Amygdala (tissue), 56 donors: ENCODE measurements around the gene FMN2.
"Not testable (repeated sequence)": the region's sequence is repeated elsewhere in the genome, so short reads cannot be mapped to it uniquely, and the experiment has no call there.

Experiments
- DNase-seq, 56 donors: peaks; one replicate each; lab custom pipeline; 2025; lab: John Stamatoyannopoulos, UW

FMN2 gene

GRCh38 chr1:240134596-240134995 is 42.9 kb downstream of the FMN2 start:
- DNase-seq: no peak

GRCh38 chr1:240136402-240136801 is 44.7 kb downstream of the FMN2 start:
- no peak for DNase-seq

- no peak for DNase-seq
These were observed 47.2 kb downstream of the FMN2 start for GRCh38 chr1:240138867-240139266.

DNA sequence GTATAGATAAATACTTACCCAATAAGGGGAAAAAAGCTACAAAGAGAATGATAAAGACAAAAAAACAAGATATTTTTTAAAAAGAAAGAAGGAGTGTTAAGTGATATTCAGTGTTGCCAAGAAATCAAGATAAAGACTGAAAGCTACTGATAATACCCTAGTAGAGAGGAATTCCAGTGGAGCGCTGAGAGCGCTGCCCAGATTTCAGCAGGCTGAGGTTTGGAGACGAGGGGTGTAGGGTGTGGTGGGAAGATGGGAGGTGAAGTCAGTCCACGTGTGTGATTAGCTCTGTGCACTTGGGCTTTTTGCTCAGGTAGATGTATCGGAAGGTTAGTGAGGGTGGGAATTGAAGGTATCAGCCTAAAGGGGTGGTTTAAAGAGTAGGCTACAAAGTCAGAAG is 47.8 kb downstream of the FMN2 start:
- no peak for DNase-seq

- no peak for DNase-seq
These were observed 53.4 kb downstream of the FMN2 start for GRCh38 chr1:240145120-240145519.

GRCh38 chr1:240148333-240148732 is 56.6 kb downstream of the FMN2 start:
- DNase-seq: no peak

DNA sequence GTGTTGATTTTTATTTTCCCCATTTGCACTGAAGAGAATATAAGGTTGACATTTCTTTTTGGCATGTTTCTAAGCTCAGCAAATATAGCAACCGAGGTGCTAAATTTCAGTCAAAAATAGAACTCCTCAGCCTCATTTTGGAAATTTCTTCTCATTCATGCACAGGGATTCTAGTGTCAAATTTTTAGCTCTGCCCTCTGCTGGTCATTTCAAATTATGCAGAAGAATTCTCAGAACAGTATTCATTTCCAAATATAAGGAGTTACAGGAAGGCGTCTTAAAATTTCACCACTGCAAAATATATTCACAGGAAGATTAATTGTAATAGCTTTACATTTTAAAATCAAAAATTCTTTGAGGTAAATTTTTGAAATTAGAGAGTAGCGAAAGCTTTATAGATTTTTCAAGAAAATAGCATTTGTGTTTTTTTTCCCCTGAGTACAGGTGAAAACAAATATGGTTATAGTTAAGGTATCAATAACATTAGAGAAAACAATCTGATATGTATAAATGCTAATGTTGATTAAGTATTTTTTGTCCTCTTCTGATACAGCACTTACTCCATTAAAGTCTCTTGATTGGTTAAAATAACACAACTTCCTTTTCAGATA is 57.9 kb downstream of the FMN2 start:
- DNase-seq: no peak

GRCh38 chr1:240151136-240151735 is 59.6 kb downstream of the FMN2 start:
- DNase-seq: no peak

DNA sequence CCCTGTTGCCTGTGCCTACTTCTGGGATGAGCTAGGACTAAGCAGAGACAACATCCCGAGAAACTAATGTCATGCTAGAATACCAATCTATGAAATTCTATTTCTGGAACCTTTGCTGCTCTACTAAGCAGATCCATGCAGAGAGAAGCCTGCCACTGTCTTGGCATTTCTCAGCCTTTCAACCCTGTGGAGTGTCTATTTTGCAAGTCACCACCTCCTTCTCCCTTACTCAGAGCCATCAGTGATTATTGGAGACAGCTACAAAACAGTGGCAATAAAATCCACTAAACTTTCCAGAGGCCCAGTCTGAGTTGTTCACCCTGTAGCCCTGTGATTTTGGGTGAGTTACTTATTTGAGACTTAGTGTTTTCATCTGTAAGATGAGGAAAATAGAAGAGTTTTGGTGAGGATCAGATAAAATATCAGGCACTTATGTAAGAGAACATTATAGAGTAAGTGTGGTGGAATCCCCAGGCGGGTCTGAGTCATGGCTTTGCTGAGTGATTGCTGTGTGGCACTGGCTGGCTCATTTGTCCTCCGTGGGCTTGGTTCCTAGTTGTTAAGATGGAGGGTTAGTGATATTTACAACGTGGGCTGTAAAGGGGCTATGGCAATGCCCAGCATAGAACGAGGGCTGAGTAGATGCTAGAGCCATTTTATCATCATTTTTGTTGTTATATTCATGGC is 61.1 kb downstream of the FMN2 start:
- no peak for DNase-seq

DNA sequence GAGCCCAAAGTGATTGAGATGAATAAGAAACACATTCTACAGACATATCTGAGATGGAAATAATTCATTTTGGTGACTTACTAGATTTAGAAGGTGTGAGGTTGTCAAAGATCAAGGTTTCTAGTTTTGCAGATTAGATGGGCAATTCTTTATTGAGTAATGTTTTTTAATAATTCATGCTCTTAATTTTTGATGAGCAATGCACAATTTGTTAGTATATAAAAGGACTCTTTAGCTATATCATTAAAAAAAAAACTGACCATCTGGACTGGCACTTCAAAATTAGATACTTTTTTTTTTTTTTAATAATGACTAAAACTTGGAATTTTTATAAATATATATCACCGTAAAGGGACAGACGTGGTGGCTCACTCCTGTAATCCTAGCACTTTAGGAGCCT is 63.9 kb downstream of the FMN2 start:
- no peak for DNase-seq

DNA sequence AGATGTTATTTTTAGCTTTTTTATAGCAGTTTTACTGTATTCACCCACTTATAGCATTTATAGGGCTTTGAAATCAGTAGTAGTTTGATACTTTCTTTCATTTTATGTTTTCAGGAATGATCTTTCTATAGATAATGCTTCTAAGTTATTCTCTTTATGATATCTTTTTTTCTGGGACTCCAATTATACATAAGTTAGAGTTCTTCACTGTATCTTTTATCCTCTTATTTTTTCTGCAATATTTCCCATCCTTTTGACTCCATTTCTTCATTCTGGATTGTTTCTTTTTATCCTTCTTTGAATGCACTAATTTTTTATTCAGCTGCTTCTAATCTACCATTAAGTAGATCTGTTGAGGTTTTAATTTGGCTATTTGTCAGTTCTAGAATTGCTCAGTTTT is 73.1 kb downstream of the FMN2 start:
- DNase-seq: no peak

DNA sequence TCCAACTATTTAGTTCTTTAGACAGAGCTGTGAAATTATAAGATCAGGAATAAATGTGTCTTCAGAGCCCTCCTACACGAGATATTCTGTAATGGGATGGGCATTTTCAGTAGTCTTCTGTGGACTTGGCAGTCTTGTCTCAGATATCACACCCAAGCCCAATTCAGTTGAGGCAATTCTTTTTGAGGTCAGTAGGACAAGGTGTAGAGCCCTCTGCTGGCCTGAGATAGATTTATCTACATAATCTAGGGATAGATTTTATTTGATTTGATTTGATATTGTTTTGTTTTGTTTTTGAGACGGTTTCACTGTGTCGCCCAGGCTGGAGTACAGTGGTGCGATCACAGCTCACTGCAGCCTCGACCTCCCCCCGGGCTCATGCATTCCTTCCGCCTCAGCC is 77.5 kb downstream of the FMN2 start:
- DNase-seq: no peak

DNA sequence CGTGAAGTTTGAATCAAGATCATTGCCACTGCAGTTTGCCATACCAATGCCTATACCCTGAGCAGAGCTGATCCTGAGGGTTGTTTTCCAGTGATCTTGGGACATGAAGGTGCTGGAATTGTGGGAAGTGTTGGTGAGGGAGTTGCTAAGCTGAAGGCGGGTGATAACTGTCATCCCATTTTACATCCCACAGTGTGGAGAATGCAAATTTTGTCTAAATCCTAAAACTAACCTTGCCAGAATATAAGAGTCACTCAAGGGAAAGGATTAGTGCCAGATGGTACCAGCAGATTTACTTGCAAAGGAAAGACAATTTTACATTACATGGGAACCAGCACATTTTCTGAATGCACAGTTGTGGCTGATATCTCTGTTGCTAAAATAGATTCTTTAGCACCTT is 78.6 kb downstream of the FMN2 start:
- DNase-seq: no peak

DNA sequence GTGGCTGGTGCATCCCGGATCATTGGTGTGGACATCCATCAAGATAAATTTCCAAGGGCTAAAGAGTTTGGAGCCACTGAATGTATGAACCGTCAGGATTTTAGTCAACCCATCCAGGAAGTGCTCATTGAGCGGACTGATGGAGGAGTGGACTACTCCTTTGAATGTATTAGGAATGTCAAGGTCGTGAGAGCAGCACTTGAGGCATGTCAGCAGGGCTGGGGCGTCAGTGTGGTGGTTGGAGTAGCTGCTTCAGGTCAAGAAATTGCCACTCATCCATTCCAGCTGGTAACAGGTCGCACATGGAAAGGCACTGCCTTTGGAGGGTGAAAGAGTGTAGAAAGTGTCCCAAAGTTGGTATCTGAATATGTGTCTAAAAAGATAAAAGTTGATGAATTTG is 79.1 kb downstream of the FMN2 start:
- DNase-seq: no peak

DNA sequence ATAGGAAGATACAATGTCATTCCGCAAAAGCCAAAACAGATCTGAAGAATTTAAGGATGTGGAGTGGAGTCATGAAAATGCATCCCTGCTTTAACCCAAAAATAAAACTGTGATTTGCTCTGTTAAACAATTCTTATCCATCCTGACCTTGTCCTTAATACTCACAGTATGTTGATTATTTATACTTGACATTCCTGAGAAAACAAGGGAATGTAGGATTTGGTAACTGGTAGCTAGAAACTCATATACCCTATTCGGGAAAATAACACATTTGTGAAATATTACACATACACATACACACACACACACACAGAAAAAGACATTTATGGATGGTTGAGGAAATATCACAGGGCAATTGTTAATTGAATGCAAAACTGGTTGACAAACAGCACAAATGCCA is 80.2 kb downstream of the FMN2 start:
- no peak for DNase-seq

- no peak for DNase-seq
These were observed 82.2 kb downstream of the FMN2 start for GRCh38 chr1:240173836-240174235.

GRCh38 chr1:240174734-240175133 is 83.1 kb downstream of the FMN2 start:
- DNase-seq: no peak

- DNase-seq: peak in 14 of 56 donors; percentile 2 to 54 (median 21)
These were observed 86.7 kb downstream of the FMN2 start for GRCh38 chr1:240178366-240178765.

- DNase-seq: not testable (repeated sequence)
These were observed 93.0 kb downstream of the FMN2 start for GRCh38 chr1:240184682-240185081.

DNA sequence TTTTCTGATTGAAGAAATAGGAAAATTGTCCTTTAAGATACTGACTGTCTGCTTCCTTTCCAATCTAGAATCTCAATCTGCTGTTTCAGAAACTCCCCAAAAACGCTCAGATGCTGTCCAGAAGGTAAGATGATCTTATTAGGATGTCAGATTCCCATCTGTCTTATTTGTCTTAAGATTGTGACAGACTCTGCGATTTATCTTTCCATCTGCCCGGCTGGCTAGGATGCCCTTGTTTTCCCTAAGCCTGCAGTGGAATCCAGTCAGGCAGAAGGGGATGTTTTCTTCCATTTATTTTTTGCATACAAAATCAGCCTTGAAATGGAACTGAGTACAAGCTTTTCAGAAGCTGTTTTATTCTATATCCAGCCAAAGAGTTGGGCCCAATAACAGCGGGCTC is 96.5 kb downstream of the FMN2 start:
- peak in 2 of 56 donors; percentile 5 to 8 for DNase-seq

DNA sequence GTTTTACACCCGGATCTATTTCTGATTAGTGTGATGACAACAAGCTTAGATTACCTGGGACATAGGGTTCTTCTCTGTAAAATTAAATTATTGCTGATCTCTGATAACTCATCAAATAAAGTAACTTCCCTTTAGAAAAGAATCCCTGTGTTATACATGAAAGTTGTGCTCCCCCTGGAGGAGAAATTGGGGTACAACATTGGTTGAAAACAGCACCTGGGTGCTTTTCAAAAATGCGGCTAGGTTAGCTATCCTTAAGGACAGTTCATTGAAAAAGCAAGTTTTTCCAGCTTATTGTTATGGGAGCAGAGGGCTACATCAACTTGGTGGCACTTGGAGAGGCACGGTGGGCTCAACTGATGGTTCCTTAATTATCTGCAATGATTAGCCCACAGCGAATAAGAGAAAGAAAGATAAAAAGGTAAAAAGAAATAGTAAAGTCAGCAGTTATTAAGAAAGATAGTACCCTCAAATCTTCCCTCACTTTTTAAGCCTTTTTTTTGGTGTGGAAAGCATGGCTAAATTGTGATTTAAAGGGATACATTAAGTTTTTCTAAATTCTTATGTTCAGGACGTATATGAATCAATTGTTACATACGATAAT is 97.8 kb downstream of the FMN2 start:
- DNase-seq: peak in 3 of 56 donors; percentile 7 to 39 (median 10)
